NCI-H2107 (cell line): ENCODE results near the gene KAZN.
"Not testable (repeated sequence)": the region's sequence is repeated elsewhere in the genome, so short reads cannot be mapped to it uniquely, and the experiment has no call there.

ENCODE experiments used
- DNase-seq: peaks from one replicate; lab custom pipeline; 2025; lab: John Stamatoyannopoulos, UW

KAZN gene

GRCh38 chr1:15115542-15116330, 517.3 kb downstream of the KAZN start:
- no peak for DNase-seq

- DNase-seq = no peak
These were observed 518.5 kb downstream of the KAZN start for GRCh38 chr1:15116966-15117365.

DNA sequence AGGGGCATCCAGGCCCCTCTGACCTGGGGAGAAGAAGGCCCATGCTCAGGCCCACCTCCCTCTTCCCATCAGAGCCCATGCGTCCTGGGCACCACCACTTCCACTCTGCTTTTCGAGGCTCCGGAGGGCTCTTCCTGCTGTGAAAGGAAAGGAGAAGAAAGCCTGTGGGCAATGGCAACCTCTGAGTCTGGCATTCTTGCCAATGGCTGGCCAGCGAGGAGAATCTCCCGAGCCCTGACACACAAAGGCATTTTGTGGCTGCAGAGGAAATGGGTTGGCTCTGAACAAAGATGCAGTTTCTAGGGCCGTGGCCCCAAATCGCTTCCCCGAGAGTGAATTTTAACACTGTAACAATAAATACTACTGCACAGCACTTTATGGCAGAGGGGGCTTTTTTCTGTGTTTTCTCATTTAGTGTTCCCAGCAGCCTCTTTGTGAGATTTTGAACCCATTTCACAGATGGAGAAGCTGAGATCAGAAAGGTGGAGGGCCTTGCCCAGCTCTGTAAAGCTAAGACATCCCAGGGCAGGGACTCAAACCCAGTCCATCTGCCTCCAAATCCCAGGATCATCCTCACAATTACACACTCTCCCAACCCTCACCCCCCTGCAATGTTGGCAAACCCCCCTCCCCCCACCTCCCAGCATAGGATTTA, 519.3 kb downstream of the KAZN start:
- DNase-seq = no peak

DNA sequence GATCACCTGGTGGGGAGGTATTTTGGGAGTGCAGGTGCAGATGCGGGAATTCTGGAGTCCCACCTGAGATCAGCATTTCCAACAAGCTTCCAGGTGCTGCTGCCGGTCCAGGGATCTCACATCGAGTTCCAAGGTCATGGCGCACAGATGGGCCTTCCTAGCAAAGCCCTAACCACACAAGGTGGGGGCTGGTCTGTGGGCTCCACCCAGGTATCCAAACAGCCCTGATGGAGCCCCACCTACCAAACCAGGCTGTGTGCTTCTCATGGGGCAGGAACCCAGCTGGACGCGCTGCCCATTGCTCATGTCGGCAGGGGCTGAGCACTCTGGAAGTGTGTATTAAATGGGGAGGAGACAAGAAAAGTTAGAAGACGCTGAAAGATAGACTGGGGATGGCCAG, 520.1 kb downstream of the KAZN start:
- DNase-seq = no peak

GRCh38 chr1:15120251-15120945, 521.9 kb downstream of the KAZN start:
- no peak for DNase-seq

DNA sequence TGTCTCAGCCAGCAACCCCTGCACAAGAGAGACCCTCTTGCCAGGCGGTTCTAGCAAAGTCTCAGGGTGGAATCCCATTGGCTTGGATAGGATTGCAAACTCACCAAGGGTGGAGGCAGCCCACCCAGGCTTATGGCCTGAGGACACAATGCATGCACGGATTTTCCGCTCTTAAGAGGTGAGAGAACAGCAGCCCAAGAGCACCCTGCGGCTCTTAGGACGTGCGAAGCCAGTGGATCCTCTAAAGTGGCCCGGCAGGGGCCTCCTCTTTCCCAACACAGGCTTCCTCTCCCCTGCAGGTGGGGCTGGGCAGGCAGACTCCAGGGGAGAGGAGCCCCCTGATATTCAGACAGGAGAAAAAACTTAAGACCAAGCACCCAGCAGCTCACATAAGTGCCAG, 523.8 kb downstream of the KAZN start:
- DNase-seq = no peak

DNA sequence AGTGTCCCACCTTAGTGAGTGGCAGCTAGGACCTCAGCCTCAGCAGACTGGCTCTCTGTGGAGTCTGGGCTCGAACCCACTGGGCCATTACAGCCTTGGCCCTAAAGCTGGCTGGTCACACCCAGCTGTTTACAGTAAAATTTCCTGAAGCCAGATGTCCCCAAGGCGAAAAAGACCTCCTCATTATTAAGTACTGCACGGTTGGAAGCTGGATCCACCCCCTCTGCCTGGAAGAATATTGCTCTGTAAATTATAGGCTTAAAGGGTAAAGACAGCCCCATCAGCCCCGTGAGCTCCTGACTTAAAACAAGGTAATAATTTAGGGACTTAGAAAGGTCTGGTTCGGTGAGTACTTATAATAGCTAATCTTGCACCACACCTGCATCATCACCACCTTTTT, 524.8 kb downstream of the KAZN start:
- DNase-seq = no peak

GRCh38 chr1:15123925-15124324, 525.4 kb downstream of the KAZN start:
- no peak for DNase-seq

GRCh38 chr1:15124362-15125100, 526.0 kb downstream of the KAZN start:
- DNase-seq = no peak

GRCh38 chr1:15125101-15125745, 526.7 kb downstream of the KAZN start:
- DNase-seq = no peak

DNA sequence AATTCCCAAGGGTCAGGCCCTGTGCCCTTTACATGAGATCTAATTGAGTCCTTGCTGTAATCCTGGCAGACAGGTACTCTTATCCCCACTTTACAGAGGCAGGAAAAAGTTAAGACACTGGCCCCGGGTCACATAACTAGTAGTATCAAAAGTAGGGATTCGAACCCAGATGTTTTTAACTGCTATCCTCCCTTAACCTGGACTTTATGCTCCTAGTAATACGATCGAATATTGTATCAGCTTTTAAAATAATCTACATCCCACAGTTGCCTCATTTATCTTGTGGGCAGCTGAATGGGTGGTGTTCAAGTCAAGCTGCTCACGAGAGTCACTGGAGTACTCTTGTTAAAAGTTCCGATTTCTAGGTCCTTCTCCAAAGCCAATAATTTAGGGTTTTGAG, 529.6 kb downstream of the KAZN start:
- DNase-seq = no peak

GRCh38 chr1:15128520-15129313, 530.2 kb downstream of the KAZN start:
- peak; percentile 29 for DNase-seq

DNA sequence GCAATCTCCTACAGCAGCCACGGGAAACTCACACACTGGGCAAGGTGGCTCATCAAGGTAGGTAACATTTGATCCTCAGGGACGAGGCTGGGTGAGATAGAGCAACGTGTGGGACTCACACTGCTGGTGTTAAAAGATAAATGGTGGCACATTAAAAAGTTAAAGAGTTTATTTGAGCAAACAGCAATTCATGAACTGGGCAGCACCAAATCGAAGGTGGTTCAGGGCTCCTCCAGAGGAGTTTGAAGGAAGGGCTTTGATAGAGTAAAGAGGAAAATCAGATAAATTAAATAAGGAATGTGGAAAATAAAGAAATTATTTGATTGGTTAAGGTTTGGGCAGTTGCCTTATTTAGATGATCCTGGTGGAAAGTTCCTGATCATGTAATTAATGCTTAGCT, 531.5 kb downstream of the KAZN start:
- no peak for DNase-seq

- DNase-seq = no peak
These were observed 532.1 kb downstream of the KAZN start for GRCh38 chr1:15130607-15131006.

GRCh38 chr1:15132965-15133364, 534.5 kb downstream of the KAZN start:
- no peak for DNase-seq

DNA sequence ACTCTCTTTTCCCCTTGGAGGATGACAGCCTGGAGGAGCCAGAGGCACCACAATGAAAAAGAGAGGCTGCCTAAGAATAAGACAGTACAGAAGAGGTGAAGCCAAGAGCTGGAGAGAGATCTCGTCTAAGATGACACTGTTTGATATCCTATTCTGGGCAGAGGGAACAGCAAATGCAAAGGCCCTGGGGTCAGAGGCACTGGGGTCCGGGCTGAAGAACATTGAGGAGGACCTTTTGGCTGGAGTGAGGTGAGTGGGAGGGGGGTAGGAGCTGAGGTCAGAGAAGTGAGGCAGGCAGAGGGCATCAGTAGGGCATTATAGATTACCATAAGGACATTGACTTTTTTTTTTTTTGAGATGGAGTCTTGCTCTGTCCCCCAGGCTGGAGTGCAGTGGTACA, 535.8 kb downstream of the KAZN start:
- DNase-seq = no peak

DNA sequence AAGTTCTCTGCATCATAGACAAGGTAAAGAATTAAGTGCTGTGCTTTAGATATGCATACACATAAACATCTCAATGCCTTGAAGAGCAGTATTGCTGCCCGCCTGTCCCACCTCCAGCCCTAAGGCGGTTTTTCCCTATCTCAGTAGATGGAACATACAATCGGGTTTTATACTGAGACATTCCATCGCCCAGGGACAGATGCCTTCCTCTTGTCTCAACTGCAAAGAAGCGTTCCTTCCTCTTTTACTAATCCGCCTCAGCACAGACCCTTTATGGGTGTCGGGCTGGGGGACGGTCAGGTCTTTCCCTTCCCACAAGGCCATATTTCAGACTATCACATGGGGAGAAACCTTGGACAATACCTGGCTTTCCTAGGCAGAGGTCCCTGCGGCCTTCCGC, 537.1 kb downstream of the KAZN start:
- not testable (repeated sequence) for DNase-seq

- no peak for DNase-seq
These were observed 539.3 kb downstream of the KAZN start for GRCh38 chr1:15137809-15138208.

DNA sequence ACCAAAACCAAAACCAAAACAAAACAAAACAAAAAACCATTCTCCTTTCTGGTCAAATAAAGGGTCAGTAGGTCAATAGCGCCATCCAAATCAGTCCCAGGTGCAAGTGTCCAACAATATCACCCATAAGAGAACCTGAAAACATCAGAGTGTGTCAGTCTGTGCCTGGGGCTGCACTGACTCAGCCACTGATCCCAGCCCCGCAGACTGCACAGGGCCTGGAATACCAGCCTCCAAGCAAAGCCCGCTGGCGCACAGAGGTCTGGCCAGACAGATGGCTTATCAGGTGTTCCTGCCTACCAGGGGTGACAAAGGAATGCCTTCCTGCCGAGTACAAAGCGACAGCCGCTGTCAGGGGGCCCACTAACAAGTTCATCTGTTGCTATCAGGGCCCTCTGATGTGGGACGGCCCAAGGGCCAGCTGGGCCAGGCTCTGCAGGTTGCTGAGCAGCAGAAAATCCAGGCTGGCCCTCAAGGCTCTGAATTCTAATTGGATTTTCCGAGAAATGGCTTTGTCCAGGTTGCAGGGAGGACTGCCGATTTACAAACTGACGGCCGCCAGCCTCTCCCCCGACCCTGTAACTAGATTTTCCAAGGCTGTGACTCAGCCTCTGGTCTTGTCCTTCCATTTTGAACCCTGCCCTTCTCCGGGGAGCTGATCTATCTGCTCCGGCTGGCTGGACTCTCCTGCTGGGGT, 541.3 kb downstream of the KAZN start:
- no peak for DNase-seq

- DNase-seq = no peak
These were observed 543.6 kb downstream of the KAZN start for GRCh38 chr1:15141935-15142539.
